Epithelial cell of proximal tubule (primary cell): ENCODE results near the gene BTBD6. TPM values are rescaled to one million over a fixed set of nuclear protein-coding genes. Genes with fewer than 3 reads are reported as not detected.

Source experiments
- DNase-seq: peaks from one replicate; pipeline ENCODE4 v3.0.0-alpha.2; 2011; ENCODE audit warnings: low read depth
- H3K4me3 ChIP-seq: 2 replicates; pipeline ENCODE4 v1.5.1; 2011; ENCODE audit warnings: low read depth, mild to moderate bottlenecking, low read length
- total RNA-seq: library from RNA; depleted of rRNA; stranded (reverse); fragments of >200 nt; gene quantifications from 2 replicates; pipeline ENCODE4 v1.2.3, GENCODE V29; 2015
- TF ChIP-seq, protein P1 (sequence below): conservative IDR thresholded peaks from 2 replicates; pipeline ENCODE4 v1.5.1; 2012; ENCODE audit warnings: low read depth, mild to moderate bottlenecking, low read length

BTBD6 gene
- total RNA-seq, 1 donor from 2014 or later, result 39.4 TPM

DNA sequence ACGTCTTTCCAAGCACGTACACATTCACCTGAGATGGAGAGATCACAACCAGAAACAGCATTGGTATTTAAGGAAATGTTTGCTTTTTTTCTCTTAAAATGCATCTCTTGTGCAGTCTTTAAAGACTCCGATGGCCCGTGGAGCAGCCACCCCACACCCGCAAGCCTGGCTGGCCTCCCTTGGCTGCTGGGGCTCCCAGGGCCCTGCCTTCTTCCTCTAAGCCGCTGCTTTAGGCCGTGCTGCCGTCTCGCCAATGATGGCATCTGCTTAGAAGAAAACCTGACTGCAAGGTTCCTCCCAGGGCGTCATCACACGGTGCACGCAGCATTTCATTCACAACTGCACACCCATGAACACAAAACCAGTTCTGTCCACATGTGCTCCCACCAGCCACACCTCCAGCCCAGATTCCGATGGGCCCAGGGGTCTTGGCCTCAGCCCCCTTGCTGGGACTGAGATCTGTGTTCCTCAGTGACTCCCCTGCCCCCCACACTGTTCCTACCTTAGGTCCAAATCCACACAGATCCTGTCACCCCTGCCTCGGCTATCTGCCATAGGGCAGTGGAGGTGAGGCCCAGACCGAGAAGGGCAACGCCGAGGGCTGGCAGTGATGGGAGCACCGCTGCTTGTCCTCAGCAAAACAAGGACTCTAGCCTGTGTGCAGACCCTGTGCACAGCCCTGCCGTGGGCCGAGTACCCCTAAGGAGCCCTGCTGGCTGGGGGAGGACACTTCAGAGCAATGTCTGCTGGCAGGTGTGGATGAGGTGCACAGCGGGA is 4.4 kb downstream of the BTBD6 start:
- TF ChIP-seq, protein P1, sequence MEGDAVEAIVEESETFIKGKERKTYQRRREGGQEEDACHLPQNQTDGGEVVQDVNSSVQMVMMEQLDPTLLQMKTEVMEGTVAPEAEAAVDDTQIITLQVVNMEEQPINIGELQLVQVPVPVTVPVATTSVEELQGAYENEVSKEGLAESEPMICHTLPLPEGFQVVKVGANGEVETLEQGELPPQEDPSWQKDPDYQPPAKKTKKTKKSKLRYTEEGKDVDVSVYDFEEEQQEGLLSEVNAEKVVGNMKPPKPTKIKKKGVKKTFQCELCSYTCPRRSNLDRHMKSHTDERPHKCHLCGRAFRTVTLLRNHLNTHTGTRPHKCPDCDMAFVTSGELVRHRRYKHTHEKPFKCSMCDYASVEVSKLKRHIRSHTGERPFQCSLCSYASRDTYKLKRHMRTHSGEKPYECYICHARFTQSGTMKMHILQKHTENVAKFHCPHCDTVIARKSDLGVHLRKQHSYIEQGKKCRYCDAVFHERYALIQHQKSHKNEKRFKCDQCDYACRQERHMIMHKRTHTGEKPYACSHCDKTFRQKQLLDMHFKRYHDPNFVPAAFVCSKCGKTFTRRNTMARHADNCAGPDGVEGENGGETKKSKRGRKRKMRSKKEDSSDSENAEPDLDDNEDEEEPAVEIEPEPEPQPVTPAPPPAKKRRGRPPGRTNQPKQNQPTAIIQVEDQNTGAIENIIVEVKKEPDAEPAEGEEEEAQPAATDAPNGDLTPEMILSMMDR, result no peak
- H3K4me3 ChIP-seq, result no peak overlapping the region
- no peak for DNase-seq

DNA sequence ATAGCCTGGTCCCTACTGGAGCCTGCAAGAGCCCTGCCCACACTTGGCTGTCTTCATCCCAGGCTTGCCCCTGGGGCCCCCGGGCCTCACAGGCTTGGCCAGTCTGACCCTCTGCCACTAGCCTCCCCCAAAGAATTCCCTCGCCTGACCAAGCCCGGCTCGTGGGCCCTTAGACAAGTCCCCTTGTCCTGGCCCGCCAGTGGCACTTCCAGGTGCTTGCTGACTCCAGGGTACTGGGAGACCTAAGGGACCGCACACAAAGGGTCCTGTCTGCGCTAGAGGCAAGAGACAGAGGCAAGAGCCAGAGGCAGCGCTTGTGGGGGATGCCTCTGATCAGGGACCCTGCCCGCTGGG is 5.0 kb downstream of the BTBD6 start:
- H3K4me3 ChIP-seq, result no peak overlapping the region
- no peak for DNase-seq
- TF ChIP-seq, protein P1, result no peak

DNA sequence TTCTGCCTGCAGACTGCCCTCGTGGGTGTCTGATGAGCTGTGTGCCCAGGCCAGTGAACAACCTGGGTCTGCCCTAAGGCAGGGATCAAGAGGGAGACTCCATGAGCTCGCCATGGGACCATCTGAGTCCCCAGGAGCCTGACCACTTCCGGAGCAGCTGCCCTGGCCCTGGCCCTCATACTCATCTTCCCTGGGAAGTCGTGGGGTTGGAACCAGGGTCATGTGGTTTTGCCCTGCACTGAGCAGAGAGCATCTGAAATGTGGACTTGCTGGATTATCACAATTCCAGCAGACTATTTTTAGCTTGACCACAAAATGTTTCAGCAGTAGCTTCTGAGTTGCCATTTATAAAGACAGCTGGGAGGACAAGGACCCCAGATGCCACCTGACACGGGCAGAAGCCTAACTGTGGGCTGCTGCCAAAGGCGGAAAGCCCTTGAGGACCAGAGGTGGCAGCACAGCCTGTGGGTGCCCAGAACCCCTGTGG is 6.7 kb downstream of the BTBD6 start:
- DNase-seq, result no peak
- H3K4me3 ChIP-seq, result no peak overlapping the region
- TF ChIP-seq, protein P1, result no peak

DNA sequence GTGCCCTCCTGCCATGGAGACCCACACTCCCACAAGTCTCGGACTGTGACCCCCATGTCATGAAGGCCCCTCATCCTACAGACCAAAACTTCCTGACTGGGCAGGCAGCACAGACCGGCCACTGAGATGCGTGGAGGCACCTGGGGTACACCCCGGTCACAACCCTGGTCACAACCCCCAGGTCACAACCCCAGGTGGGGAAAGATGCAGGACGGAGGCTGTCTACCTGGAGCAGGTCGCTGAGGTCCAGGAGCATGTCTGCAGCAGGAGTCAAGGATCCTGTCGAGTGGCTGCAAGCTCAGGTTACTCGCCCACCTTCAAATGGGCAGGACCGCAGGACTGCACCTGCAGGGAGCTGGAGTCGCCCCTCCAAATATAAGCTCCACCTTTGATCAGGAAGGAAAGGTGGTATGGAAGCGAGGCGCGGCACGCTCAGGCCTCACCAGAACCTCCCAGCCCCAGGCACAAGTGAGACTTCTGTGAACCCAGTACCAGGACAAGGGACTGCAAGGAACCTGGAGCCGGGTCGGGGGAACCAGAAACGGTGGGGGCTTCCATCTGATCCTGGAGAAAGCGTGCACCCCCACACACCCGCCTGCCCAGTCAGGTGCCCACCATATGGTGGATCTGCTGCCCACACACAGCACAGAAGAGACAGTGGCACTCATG is 8.1 kb downstream of the BTBD6 start:
- DNase-seq, result no peak
- H3K4me3 ChIP-seq, result no peak overlapping the region
- TF ChIP-seq, protein P1, result no peak

DNA sequence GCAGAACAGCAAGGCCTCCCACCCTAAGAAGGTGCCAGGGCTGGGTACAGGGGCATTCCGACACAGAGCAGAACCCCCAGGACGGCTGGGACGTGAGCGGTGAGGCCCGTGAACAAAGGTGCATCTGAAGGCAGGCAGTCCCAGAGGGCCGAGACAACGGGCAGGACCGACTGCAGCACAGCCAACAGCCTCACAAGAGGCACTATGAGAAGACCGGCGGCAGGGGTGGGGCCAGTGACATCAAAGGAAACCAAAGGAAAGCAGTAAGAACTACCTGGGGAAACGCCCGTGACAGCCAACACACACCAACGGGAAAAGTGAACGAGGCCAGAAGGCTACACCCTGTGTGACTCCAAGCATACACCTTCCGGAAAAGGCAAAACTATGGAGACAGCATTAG is 9.1 kb downstream of the BTBD6 start:
- no peak for DNase-seq
- no peak overlapping the region for H3K4me3 ChIP-seq
- TF ChIP-seq, protein P1, result no peak

DNA sequence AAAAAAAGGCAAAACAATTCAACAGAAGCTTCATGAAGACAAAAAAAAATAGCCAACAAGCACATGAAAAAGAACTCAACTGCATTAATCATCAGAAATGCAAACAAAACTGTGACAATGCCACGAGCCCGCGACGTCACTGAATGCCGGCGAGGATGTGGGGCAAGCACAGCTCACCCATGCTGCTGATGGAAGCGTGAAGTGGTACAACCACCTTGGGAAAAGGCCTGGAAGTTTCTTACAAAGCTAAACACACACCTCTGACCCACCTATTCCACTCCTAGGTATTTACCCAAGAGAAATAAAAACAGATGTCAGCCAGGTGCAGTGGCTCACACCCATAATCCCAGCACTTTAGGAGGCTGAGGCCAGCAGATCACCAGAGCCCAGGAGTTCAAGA is 10.5 kb downstream of the BTBD6 start:
- TF ChIP-seq, protein P1, result no peak

More for the DNA sequence above, 10.5 kb downstream of the BTBD6 start:
- no peak overlapping the region for H3K4me3 ChIP-seq
- no peak for DNase-seq
